ENCODE data around the gene RYR1.

RYR1 gene

GRCh38 chr19:38402967-38403674 is 30.4 kb upstream of the RYR1 start, which contains the start of gene FAM98C (continued):
- TF ChIP-seq, protein P1, sequence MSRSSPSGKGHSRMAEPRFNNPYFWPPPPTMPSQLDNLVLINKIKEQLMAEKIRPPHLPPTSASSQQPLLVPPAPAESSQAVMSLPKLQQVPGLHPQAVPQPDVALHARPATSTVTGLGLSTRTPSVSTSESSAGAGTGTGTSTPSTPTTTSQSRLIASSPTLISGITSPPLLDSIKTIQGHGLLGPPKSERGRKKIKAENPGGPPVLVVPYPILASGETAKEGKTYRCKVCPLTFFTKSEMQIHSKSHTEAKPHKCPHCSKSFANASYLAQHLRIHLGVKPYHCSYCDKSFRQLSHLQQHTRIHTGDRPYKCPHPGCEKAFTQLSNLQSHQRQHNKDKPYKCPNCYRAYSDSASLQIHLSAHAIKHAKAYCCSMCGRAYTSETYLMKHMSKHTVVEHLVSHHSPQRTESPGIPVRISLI (tag by site-specific recombination; IDR thresholded peaks at IDR 0.05) = no peak
- TF ChIP-seq ZNF37A (tag by site-specific recombination; IDR thresholded peaks at IDR 0.05) (no peak), OVOL3 (tag by site-specific recombination; IDR thresholded peaks at IDR 0.05) (peak; percentile 67; the same call in 1 of the 2 replicates), MEIS1 (CRISPR knock-in tag; IDR thresholded peaks at IDR 0.05; ENCODE audit: borderline replicate concordance) (no peak), ZNF138 (tag by site-specific recombination; IDR thresholded peaks at IDR 0.05; ENCODE audit: borderline replicate concordance) (no peak), BCL6B (tag by site-specific recombination; IDR thresholded peaks at IDR 0.05) (no peak), ZXDB (tag by site-specific recombination; IDR thresholded peaks at IDR 0.05) (peak; percentile 98), ZNF561 (tag by site-specific recombination; IDR thresholded peaks at IDR 0.05; ENCODE audit: borderline replicate concordance) (peak; percentile 93), ZNF223 (tag by site-specific recombination; IDR thresholded peaks at IDR 0.05) (peak; percentile 96), HOXC10 (CRISPR knock-in tag; IDR thresholded peaks at IDR 0.05) (0 out of 2 replicates have a peak, but pooled peaks have one; percentile 65), ZNF266 (tag by site-specific recombination; IDR thresholded peaks at IDR 0.05; ENCODE audit: low read depth) (no peak), ZBTB44 (tag by site-specific recombination; IDR thresholded peaks at IDR 0.05) (no peak), REST (tag by site-specific recombination; IDR thresholded peaks at IDR 0.05) (no peak; the same call in 1 of the 2 replicates), ZFP69B (tag by site-specific recombination; IDR thresholded peaks at IDR 0.05) (peak; percentile 80), BCL11A (tag by site-specific recombination; IDR thresholded peaks at IDR 0.05; ENCODE audit: low read depth) (no peak), ZNF843 (tag by site-specific recombination; IDR thresholded peaks at IDR 0.05) (peak; percentile 66), ZNF24 (tag by site-specific recombination; IDR thresholded peaks at IDR 0.05) (no peak; the same call in 1 of the 2 replicates), ZNF514 (tag by site-specific recombination; IDR thresholded peaks at IDR 0.05) (no peak), ZNF623 (tag by site-specific recombination; IDR thresholded peaks at IDR 0.05) (peak; percentile 20; the same call in 1 of the 2 replicates), ZNF488 (tag by site-specific recombination; IDR thresholded peaks at IDR 0.05) (no peak), ZNF660 (tag by site-specific recombination; IDR thresholded peaks at IDR 0.05) (peak; percentile 76; the same call in 1 of the 2 replicates), ZNF776 (tag by site-specific recombination; IDR thresholded peaks at IDR 0.05; ENCODE audit: borderline replicate concordance) (no peak), ZNF341 (tag by site-specific recombination; IDR thresholded peaks at IDR 0.05; ENCODE audit: low read depth) (no peak)
- TF ChIP-seq, protein P2, sequence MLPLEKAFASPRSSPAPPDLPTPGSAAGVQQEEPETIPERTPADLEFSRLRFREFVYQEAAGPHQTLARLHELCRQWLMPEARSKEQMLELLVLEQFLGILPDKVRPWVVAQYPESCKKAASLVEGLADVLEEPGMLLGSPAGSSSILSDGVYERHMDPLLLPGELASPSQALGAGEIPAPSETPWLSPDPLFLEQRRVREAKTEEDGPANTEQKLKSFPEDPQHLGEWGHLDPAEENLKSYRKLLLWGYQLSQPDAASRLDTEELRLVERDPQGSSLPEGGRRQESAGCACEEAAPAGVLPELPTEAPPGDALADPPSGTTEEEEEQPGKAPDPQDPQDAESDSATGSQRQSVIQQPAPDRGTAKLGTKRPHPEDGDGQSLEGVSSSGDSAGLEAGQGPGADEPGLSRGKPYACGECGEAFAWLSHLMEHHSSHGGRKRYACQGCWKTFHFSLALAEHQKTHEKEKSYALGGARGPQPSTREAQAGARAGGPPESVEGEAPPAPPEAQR (tag by site-specific recombination; IDR thresholded peaks at IDR 0.05) = no peak

All from HEK293 (cell line).